Measurements from ENCODE around the gene TAB3.

DNA sequence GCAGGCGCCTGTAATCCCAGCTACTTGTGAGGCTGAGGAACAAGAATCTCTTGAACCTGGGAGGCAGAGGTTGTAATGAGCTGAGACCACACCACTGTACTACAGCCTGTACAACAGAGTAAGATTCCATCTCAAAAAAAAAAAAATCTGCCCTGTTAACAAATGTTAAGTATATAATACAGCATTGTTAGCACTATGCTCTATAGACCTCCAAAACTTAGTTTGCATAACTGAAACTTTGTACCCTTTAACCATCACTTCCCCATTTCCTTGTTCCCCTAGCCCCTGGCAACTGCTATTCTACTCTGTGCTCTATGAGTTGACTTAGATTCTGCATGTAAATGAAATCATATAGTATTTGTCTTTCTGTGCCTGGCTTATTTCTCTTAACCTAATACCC, 76.7 kb downstream of the TAB3 start:
- TF ChIP-seq POLR2A (IDR thresholded peaks at IDR 0.05; ENCODE audit: low read depth, low read length) (no peak), EZH2 (IDR thresholded peaks at IDR 0.05; ENCODE audit: borderline replicate concordance, control insufficient read depth, low read depth, low read length) (no peak), IRF3 (IDR thresholded peaks at IDR 0.05) (no peak)

All from GM12878 (cell line).